Activated CD8-positive, alpha-beta memory T cell treated with anti-CD3 and anti-CD28 coated beads for 48 hours (primary cell): ENCODE measurements around the gene MPPED1.

Experiments
- DNase-seq, 3 experiments: peaks; one replicate each; pipeline ENCODE4 v3.0.0-alpha.2; 2020; ENCODE audit warnings: low read depth in 2 of 3, low spot score in 2 of 3

The MPPED1 gene

GRCh38 chr22:43514476-43515157 lies 102.8 kb downstream of the MPPED1 start:
- DNase-seq: no peak

GRCh38 chr22:43515411-43515810 lies 103.6 kb downstream of the MPPED1 start:
- no peak for DNase-seq

GRCh38 chr22:43515902-43516301 lies 104.1 kb downstream of the MPPED1 start:
- no peak for DNase-seq

GRCh38 chr22:43516386-43516785 lies 104.6 kb downstream of the MPPED1 start:
- DNase-seq: no peak

GRCh38 chr22:43516996-43517635 lies 105.3 kb downstream of the MPPED1 start:
- DNase-seq: no peak

- no peak for DNase-seq
These were observed 108.8 kb downstream of the MPPED1 start for GRCh38 chr22:43520632-43521039.

- DNase-seq: no peak
These were observed 109.9 kb downstream of the MPPED1 start for GRCh38 chr22:43521716-43522115.

GRCh38 chr22:43526117-43526655 lies 114.4 kb downstream of the MPPED1 start:
- no peak for DNase-seq

GRCh38 chr22:43526946-43527345 lies 115.1 kb downstream of the MPPED1 start:
- DNase-seq: no peak

- no peak for DNase-seq
These were observed 117.0 kb downstream of the MPPED1 start for GRCh38 chr22:43528601-43529360.

- no peak for DNase-seq
These were observed 117.6 kb downstream of the MPPED1 start for GRCh38 chr22:43529461-43529860.

- no peak for DNase-seq
These were observed 118.1 kb downstream of the MPPED1 start for GRCh38 chr22:43529934-43530333.

GRCh38 chr22:43530349-43531201 lies 118.8 kb downstream of the MPPED1 start:
- no peak for DNase-seq

GRCh38 chr22:43531651-43532050 lies 119.8 kb downstream of the MPPED1 start:
- DNase-seq: no peak

- DNase-seq: no peak
These were observed 120.7 kb downstream of the MPPED1 start for GRCh38 chr22:43532301-43533155.

GRCh38 chr22:43533156-43533530 lies 121.3 kb downstream of the MPPED1 start:
- DNase-seq: no peak

- no peak for DNase-seq
These were observed 122.0 kb downstream of the MPPED1 start for GRCh38 chr22:43533656-43534428.

- DNase-seq: no peak
These were observed 123.1 kb downstream of the MPPED1 start for GRCh38 chr22:43534916-43535315.

- no peak for DNase-seq
These were observed 123.5 kb downstream of the MPPED1 start for GRCh38 chr22:43535336-43535735.
